HepG2 (cell line): Measurements from ENCODE around the gene AK4. TPM values are rescaled to one million over a fixed set of nuclear protein-coding genes. Genes with fewer than 3 reads are reported as not detected.
A peak's percentile ranks its signal among the peaks of the same experiment; 100 is the strongest.

ENCODE experiments used
- ATM ChIP-seq: fragments of 450-650 bp; IDR thresholded peaks from 2 replicates; pipeline ENCODE4 v1.7.1; 2017; ENCODE audit warnings: mild to moderate bottlenecking, borderline replicate concordance
- CHD2 ChIP-seq: IDR thresholded peaks from 2 replicates; pipeline ENCODE4 v1.6.1; 2011; ENCODE audit warnings: low read depth, low read length, improper control_type of control experiment
- PPARG ChIP-seq: conservative IDR thresholded peaks from 2 replicates; pipeline ENCODE4 v1.6.1; 2016; ENCODE audit warnings: missing biosample characterization, missing genetic modification reagents
- SATB2 ChIP-seq: sonication (generic); formaldehyde crosslinking; IDR thresholded peaks from 2 replicates; pipeline ENCODE4 v1.5.0; 2020; ENCODE audit warnings: missing genetic modification reagents
- TARDBP ChIP-seq: sonication (generic); formaldehyde crosslinking; IDR thresholded peaks from 2 replicates; pipeline ENCODE4 v1.8.0; 2022; ENCODE audit warnings: mild to moderate bottlenecking, missing genetic modification reagents
- ZNF264 ChIP-seq: sonication (generic); formaldehyde crosslinking; IDR thresholded peaks from 2 replicates; pipeline ENCODE4 v1.4.0; 2020; ENCODE audit warnings: missing genetic modification reagents
- ZNF646 ChIP-seq: sonication (generic); formaldehyde crosslinking; IDR thresholded peaks from 2 replicates; pipeline ENCODE4 v1.9.0; 2021; ENCODE audit warnings: mild to moderate bottlenecking, missing genetic modification reagents
- polyA plus RNA-seq, 8 experiments: library from polyadenylated mRNA; depleted of rRNA in 3 of 8; stranded (reverse) in 7 of 8; unstranded in 1 of 8; fragments of >200 nt; fragmentation: Illumina TruSeq in 4 of 8; extraction: Trizol in 4 of 8; gene quantifications; 2 replicates each; pipeline versions ENCODE4 v1.2.1 to v1.2.3, GENCODE V29; 2011 to 2016; ENCODE audit warnings: low read depth in 4 of 8, missing spikeins in 1 of 8, mixed read lengths in 1 of 8; ENCODE audit not compliant: insufficient read depth in 1 of 8
- total RNA-seq, 5 experiments: library from RNA; depleted of rRNA; stranded (reverse); fragments of >200 nt; fragmentation: Illumina TruSeq; extraction: Trizol; gene quantifications; 2 replicates each; pipeline ENCODE4 v1.2.3, GENCODE V29; 2016; ENCODE audit warnings: low read depth in 1 of 5
- TF ChIP-seq, protein P1 (sequence below), 2 experiments: fragments of 450-650 bp in 1 of 2; sonication (generic) in 1 of 2; formaldehyde crosslinking in 1 of 2; IDR thresholded peaks; 2 replicates each; pipeline versions ENCODE4 v1.6.1 to v1.8.0; 2016 to 2022; ENCODE audit warnings: antibody characterized with exemption in 1 of 2, mild to moderate bottlenecking in 1 of 2, missing genetic modification reagents in 1 of 2

Gene AK4
- total and polyA plus RNA-seq, 2 of the 13 experiments (the other 11 are each of a cell fraction or from before 2014, with no cell fraction given): 110 to 160 TPM

DNA sequence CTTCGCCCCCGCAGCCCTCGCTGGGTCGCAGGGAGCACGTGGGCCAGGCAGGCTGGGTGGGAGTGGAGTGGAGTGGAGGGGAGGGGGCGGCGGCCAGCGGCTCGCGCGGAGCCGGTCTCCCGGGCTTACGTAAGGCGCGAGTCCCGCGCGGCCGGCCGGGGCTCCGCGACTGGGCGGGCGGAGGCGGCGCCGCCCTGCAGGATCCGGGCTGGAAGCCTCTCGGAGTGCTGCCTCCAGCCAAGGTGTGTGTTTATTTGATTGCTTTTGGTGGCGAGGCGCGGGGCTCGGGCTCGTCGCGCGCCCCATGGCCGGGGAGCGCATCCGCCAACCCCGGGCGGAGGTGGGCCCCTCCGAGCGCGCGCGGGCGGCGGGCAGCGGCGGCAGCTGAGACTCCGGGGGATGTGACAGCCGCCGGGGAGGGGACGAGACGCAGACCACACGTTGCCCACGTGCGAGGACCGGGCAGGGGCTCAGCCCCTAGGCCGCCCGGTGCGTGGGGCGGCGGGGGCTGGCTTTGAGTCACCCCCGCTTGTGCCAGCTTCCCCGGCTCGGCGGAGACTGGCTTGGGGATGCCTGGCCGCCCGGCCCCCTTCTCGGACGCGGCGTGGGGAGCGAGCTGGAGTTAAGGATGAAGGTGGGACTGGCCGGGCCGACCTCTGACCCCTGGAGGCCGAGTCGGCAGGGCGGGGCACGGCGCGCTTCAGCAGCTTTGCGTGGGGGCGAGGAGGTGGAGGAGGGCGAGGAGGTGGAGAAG lies 402 bp upstream of the AK4 start (continued):
- peak; percentile 36; the same call in 1 of the 2 replicates for TF ChIP-seq TARDBP
- no peak for TF ChIP-seq SATB2 (CRISPR knock-in tag)
- TF ChIP-seq, protein P1, sequence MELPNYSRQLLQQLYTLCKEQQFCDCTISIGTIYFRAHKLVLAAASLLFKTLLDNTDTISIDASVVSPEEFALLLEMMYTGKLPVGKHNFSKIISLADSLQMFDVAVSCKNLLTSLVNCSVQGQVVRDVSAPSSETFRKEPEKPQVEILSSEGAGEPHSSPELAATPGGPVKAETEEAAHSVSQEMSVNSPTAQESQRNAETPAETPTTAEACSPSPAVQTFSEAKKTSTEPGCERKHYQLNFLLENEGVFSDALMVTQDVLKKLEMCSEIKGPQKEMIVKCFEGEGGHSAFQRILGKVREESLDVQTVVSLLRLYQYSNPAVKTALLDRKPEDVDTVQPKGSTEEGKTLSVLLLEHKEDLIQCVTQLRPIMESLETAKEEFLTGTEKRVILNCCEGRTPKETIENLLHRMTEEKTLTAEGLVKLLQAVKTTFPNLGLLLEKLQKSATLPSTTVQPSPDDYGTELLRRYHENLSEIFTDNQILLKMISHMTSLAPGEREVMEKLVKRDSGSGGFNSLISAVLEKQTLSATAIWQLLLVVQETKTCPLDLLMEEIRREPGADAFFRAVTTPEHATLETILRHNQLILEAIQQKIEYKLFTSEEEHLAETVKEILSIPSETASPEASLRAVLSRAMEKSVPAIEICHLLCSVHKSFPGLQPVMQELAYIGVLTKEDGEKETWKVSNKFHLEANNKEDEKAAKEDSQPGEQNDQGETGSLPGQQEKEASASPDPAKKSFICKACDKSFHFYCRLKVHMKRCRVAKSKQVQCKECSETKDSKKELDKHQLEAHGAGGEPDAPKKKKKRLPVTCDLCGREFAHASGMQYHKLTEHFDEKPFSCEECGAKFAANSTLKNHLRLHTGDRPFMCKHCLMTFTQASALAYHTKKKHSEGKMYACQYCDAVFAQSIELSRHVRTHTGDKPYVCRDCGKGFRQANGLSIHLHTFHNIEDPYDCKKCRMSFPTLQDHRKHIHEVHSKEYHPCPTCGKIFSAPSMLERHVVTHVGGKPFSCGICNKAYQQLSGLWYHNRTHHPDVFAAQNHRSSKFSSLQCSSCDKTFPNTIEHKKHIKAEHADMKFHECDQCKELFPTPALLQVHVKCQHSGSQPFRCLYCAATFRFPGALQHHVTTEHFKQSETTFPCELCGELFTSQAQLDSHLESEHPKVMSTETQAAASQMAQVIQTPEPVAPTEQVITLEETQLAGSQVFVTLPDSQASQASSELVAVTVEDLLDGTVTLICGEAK (IDR thresholded peaks at IDR 0.05): no peak
- TF ChIP-seq, protein P1 (CRISPR knock-in tag; IDR thresholded peaks at IDR 0.05): no peak
- no peak for TF ChIP-seq ZNF646 (CRISPR knock-in tag)
- TF ChIP-seq CHD2: no peak
- no peak for TF ChIP-seq ATM
- no peak for TF ChIP-seq PPARG (CRISPR knock-in tag)
- TF ChIP-seq ZNF264 (CRISPR knock-in tag): no peak
